ENCODE measurements around the gene ATPAF1. TPM values are rescaled to one million over a fixed set of nuclear protein-coding genes. Genes with fewer than 3 reads are reported as not detected.
A peak's percentile ranks its signal among the peaks of the same experiment; 100 is the strongest.

ATPAF1 gene
- total RNA-seq, 1 experiment from 2014 or later = 39.0 TPM

- TF ChIP-seq, protein P1, sequence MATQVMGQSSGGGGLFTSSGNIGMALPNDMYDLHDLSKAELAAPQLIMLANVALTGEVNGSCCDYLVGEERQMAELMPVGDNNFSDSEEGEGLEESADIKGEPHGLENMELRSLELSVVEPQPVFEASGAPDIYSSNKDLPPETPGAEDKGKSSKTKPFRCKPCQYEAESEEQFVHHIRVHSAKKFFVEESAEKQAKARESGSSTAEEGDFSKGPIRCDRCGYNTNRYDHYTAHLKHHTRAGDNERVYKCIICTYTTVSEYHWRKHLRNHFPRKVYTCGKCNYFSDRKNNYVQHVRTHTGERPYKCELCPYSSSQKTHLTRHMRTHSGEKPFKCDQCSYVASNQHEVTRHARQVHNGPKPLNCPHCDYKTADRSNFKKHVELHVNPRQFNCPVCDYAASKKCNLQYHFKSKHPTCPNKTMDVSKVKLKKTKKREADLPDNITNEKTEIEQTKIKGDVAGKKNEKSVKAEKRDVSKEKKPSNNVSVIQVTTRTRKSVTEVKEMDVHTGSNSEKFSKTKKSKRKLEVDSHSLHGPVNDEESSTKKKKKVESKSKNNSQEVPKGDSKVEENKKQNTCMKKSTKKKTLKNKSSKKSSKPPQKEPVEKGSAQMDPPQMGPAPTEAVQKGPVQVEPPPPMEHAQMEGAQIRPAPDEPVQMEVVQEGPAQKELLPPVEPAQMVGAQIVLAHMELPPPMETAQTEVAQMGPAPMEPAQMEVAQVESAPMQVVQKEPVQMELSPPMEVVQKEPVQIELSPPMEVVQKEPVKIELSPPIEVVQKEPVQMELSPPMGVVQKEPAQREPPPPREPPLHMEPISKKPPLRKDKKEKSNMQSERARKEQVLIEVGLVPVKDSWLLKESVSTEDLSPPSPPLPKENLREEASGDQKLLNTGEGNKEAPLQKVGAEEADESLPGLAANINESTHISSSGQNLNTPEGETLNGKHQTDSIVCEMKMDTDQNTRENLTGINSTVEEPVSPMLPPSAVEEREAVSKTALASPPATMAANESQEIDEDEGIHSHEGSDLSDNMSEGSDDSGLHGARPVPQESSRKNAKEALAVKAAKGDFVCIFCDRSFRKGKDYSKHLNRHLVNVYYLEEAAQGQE (IDR thresholded peaks at IDR 0.05; ENCODE audit: insufficient read depth in 1 of 2, low read depth in 2 of 2, low read length in 1 of 2) = no peak
- Histone ChIP-seq H3K36me3 (ENCODE audit: control insufficient read depth, insufficient read depth, low read length) (no peaks in the 10 kb centered on the region), H3K4me3 (ENCODE audit: low read depth in 2 of 2, low read length in 2 of 2) (no peak overlapping the region), H3K27me3 (ENCODE audit: control insufficient read depth, insufficient read depth, low read length) (no peaks in the 10 kb centered on the region), H3K9me3 (ENCODE audit: control insufficient read depth, insufficient read depth, low read depth, low read length) (no peaks in the 10 kb centered on the region), H3K27ac (ENCODE audit: low read length) (peak overlapping the region; percentile 2; the same call in 1 of the 2 replicates), H3K4me1 (ENCODE audit: control insufficient read depth, insufficient read depth, low read length) (peaks cover 11% of the 10 kb centered on the region; the same call in 1 of the 2 replicates)
- POLR2A ChIA-PET = no interaction called here
- no peak for ATAC-seq
- DNase-seq (ENCODE audit: low read depth, low spot score) = no peak
- no TSS peak for BruUV-seq (replicated peaks)
- in situ Hi-C loops (cut with HindIII; ENCODE audit: low pct_unique_long_range_greater_than_20kb, low sequenced_read_pairs) (no loop called here), intact Hi-C loops (cut with micrococcal nuclease; ENCODE audit: unreplicated experiment) (no loop called here)
- CTCF ChIA-PET = no interaction called here
Measured at GRCh38 chr1:46637444-46638083, 30.6 kb downstream of the ATPAF1 start.

- DNase-seq (ENCODE audit: low read depth, low spot score) (no peak), ATAC-seq (no peak)
- Histone ChIP-seq H3K9me3 (ENCODE audit: control insufficient read depth, insufficient read depth, low read depth, low read length) (no peaks in the 10 kb centered on the region), H3K27ac (ENCODE audit: low read length) (no peak overlapping the region), H3K4me3 (ENCODE audit: low read depth in 2 of 2, low read length in 2 of 2) (no peak overlapping the region), H3K4me1 (ENCODE audit: control insufficient read depth, insufficient read depth, low read length) (no peaks in the 10 kb centered on the region; the same call in 1 of the 2 replicates), H3K27me3 (ENCODE audit: control insufficient read depth, insufficient read depth, low read length) (no peaks in the 10 kb centered on the region), H3K36me3 (ENCODE audit: control insufficient read depth, insufficient read depth, low read length) (no peaks in the 10 kb centered on the region)
- POLR2A ChIA-PET = no interaction called here
- in situ Hi-C loops (cut with HindIII; ENCODE audit: low pct_unique_long_range_greater_than_20kb, low sequenced_read_pairs) (no loop called here), intact Hi-C loops (cut with micrococcal nuclease; ENCODE audit: unreplicated experiment) (no loop called here)
- TSS peak; percentile 67 for BruUV-seq (replicated peaks)
- TF ChIP-seq, protein P2, sequence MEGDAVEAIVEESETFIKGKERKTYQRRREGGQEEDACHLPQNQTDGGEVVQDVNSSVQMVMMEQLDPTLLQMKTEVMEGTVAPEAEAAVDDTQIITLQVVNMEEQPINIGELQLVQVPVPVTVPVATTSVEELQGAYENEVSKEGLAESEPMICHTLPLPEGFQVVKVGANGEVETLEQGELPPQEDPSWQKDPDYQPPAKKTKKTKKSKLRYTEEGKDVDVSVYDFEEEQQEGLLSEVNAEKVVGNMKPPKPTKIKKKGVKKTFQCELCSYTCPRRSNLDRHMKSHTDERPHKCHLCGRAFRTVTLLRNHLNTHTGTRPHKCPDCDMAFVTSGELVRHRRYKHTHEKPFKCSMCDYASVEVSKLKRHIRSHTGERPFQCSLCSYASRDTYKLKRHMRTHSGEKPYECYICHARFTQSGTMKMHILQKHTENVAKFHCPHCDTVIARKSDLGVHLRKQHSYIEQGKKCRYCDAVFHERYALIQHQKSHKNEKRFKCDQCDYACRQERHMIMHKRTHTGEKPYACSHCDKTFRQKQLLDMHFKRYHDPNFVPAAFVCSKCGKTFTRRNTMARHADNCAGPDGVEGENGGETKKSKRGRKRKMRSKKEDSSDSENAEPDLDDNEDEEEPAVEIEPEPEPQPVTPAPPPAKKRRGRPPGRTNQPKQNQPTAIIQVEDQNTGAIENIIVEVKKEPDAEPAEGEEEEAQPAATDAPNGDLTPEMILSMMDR (IDR thresholded peaks at IDR 0.05) = no peak
- TF ChIP-seq, protein P1 (IDR thresholded peaks at IDR 0.05; ENCODE audit: insufficient read depth in 1 of 2, low read depth in 2 of 2, low read length in 1 of 2) = no peak
- no peak for TF ChIP-seq TCF7L2 (IDR thresholded peaks at IDR 0.05; ENCODE audit: low read depth, low read length)
- TF ChIP-seq SIN3A (IDR thresholded peaks at IDR 0.05; ENCODE audit: borderline replicate concordance, insufficient read depth, low read depth, low read length) = no peak
- no peak for TF ChIP-seq POLR2AphosphoS5 (IDR thresholded peaks at IDR 0.05; ENCODE audit: low read depth, low read length)
- CTCF ChIA-PET = no interaction called here
Measured at GRCh38 chr1:46635205-46635604, 33.0 kb downstream of the ATPAF1 start.

Measured in Panc1 (cell line).